IMR-90 (cell line): Measurements from ENCODE around the gene RAD51B. TPM values are rescaled to one million over a fixed set of nuclear protein-coding genes. Genes with fewer than 3 reads are reported as not detected.
A peak's percentile ranks its signal among the peaks of the same experiment; 100 is the strongest.

Source experiments
- ATAC-seq: fragments of 200-7000 bp; cut with Tn5 transposase; 2 replicates; pipeline ENCODE4 v1.9.1; 2020; ENCODE audit warnings: low read depth, mild to moderate bottlenecking, moderate library complexity
- BruUV-seq: library from RNA; stranded (reverse); fragments of 400-500 nt; replicated peaks from 2 replicates; lab custom pipeline; 2021; lab: Mats Ljungman, UMichigan
- CTCF ChIA-PET: fragments of 300-600 bp; formaldehyde crosslinking; extraction: SDS; loops from one replicate; lab custom pipeline; 2021; ENCODE audit warnings: antibody characterized with exemption; lab: Yijun Ruan, JAX
- POLR2A ChIA-PET: fragments of 300-600 bp; sonication (Branson Sonifier 250); formaldehyde crosslinking; loops from one replicate; lab custom pipeline; 2022; ENCODE audit warnings: antibody characterized with exemption; ENCODE audit not compliant: unreplicated experiment; lab: Charles Lee
- DNase-seq: peaks from one replicate; pipeline ENCODE4 v3.0.0; 2013
- H2AFZ ChIP-seq: replicated peaks from 2 replicates; pipeline ENCODE3; 2013; ENCODE audit warnings: low read length, mild to moderate bottlenecking; ENCODE audit not compliant: poor library complexity
- H2AK5ac ChIP-seq: 2 replicates; pipeline ENCODE4 v1.6.1; 2013; ENCODE audit warnings: low read depth, low read length, inconsistent platforms
- H2AK9ac ChIP-seq: replicated peaks from 2 replicates; pipeline ENCODE3; 2013; ENCODE audit warnings: mild to moderate bottlenecking, low read depth, low read length, moderate library complexity; ENCODE audit not compliant: poor library complexity
- H2BK120ac ChIP-seq: 2 replicates; pipeline ENCODE4 v1.6.1; 2013; ENCODE audit warnings: low read depth, low read length, inconsistent platforms
- H2BK15ac ChIP-seq: 3 replicates; pipeline ENCODE4 v1.6.1; 2013; ENCODE audit warnings: low read depth, low read length, inconsistent platforms
- H2BK20ac ChIP-seq: 2 replicates; pipeline ENCODE4 v1.6.1; 2013; ENCODE audit warnings: low read depth, mild to moderate bottlenecking, inconsistent platforms, low read length, moderate library complexity
- H2BK5ac ChIP-seq: 2 replicates; pipeline ENCODE4 v1.6.1; 2013; ENCODE audit warnings: mild to moderate bottlenecking, low read depth, low read length, inconsistent platforms; ENCODE audit not compliant: poor library complexity, severe bottlenecking
- H3K14ac ChIP-seq: replicated peaks from 2 replicates; pipeline ENCODE4 v1.6.1; 2013; ENCODE audit warnings: low read depth, low read length, inconsistent platforms
- H3K18ac ChIP-seq: 2 replicates; pipeline ENCODE4 v1.6.1; 2013; ENCODE audit warnings: low read depth, low read length, control low read depth
- H3K23ac ChIP-seq: 2 replicates; pipeline ENCODE4 v1.6.1; 2013; ENCODE audit warnings: low read depth, low read length, inconsistent platforms
- H3K27ac ChIP-seq: 2 replicates; pipeline ENCODE4 v1.5.1; 2013; ENCODE audit warnings: mild to moderate bottlenecking, control low read depth, low read length; ENCODE audit not compliant: insufficient read depth
- H3K27me3 ChIP-seq: 2 replicates; pipeline ENCODE4 v1.6.1; 2013; ENCODE audit warnings: low read length; ENCODE audit not compliant: control insufficient read depth, insufficient read depth
- H3K36me3 ChIP-seq: 2 replicates; pipeline ENCODE4 v1.6.1; 2013; ENCODE audit warnings: low read length, mixed read lengths; ENCODE audit not compliant: control insufficient read depth, insufficient read depth
- H3K4ac ChIP-seq: 2 replicates; pipeline ENCODE4 v1.6.1; 2013; ENCODE audit warnings: low read depth, low read length, inconsistent platforms
- H3K4me1 ChIP-seq: 2 replicates; pipeline ENCODE4 v1.6.1; 2013; ENCODE audit warnings: low read length, mixed read lengths; ENCODE audit not compliant: control insufficient read depth, insufficient read depth
- H3K4me2 ChIP-seq: 2 replicates; pipeline ENCODE4 v1.6.1; 2013; ENCODE audit warnings: low read depth, mild to moderate bottlenecking, control low read depth, low read length, moderate library complexity
- H3K4me3 ChIP-seq: 2 replicates; pipeline ENCODE4 v1.5.1; 2013; ENCODE audit warnings: low read depth, mild to moderate bottlenecking, control low read depth, low read length, moderate library complexity; ENCODE audit not compliant: insufficient read depth
- H3K56ac ChIP-seq: 2 replicates; pipeline ENCODE4 v1.6.1; 2013; ENCODE audit warnings: low read length, inconsistent platforms; ENCODE audit not compliant: insufficient read depth; ENCODE audit errors: extremely low read depth
- H3K79me1 ChIP-seq, 2 experiments: 2 replicates each; pipeline ENCODE4 v1.6.1; 2013; ENCODE audit warnings: low read length in 2 of 2, inconsistent platforms in 1 of 2, low read depth in 1 of 2
- H3K9ac ChIP-seq: 2 replicates; pipeline ENCODE4 v1.6.1; 2013; ENCODE audit warnings: low read depth, low read length, control low read depth
- H3K9me1 ChIP-seq: 2 replicates; pipeline ENCODE4 v1.6.1; 2013; ENCODE audit warnings: low read length, inconsistent platforms; ENCODE audit not compliant: insufficient read depth
- H3K9me3 ChIP-seq: 2 replicates; pipeline ENCODE4 v1.6.1; 2013; ENCODE audit warnings: low read length; ENCODE audit not compliant: control insufficient read depth, insufficient read depth
- H4K20me1 ChIP-seq: 2 replicates; pipeline ENCODE4 v1.6.1; 2013; ENCODE audit warnings: low read length, inconsistent platforms; ENCODE audit not compliant: insufficient read depth
- H4K5ac ChIP-seq: 2 replicates; pipeline ENCODE4 v1.6.1; 2013; ENCODE audit warnings: mild to moderate bottlenecking, low read depth, low read length, control low read depth
- H4K8ac ChIP-seq, 2 experiments: 2 replicates each; pipeline ENCODE4 v1.6.1; 2013; ENCODE audit warnings: low read depth in 2 of 2, low read length in 2 of 2, control low read depth in 1 of 2, inconsistent platforms in 1 of 2
- H4K91ac ChIP-seq: 2 replicates; pipeline ENCODE4 v1.6.1; 2013; ENCODE audit warnings: low read depth, low read length, inconsistent platforms; ENCODE audit not compliant: insufficient read depth
- BHLHE40 ChIP-seq: fragments of 150-350 bp; IDR thresholded peaks from 2 replicates; pipeline ENCODE4 v1.6.1; 2016; ENCODE audit warnings: mild to moderate bottlenecking, low read depth, low read length
- CEBPB ChIP-seq: IDR thresholded peaks from 2 replicates; pipeline ENCODE4 v1.6.1; 2012; ENCODE audit warnings: low read depth, low read length, improper control_type of control experiment
- RCOR1 ChIP-seq: IDR thresholded peaks from 2 replicates; pipeline ENCODE4 v1.6.1; 2012; ENCODE audit warnings: mild to moderate bottlenecking, low read length, improper control_type of control experiment; ENCODE audit not compliant: insufficient replicate concordance
- WGBS, 2 experiments: methylation state at CpG; one replicate each; pipeline versions ENCODE4 v1.1.5 to v1.1.7; 2013; ENCODE audit warnings: missing lambda C conversion rate in 2 of 2; ENCODE audit not compliant: insufficient read length in 1 of 2; ENCODE audit errors: extremely low coverage in 2 of 2; 5-methylcytosine and 5-hydroxymethylcytosine counted together
- dilution Hi-C: fragments of 300-500 bp; cut with HindIII; formaldehyde crosslinking; loops from one replicate; pipeline ENCODE4 v1.14.3; 2018; ENCODE audit warnings: low sequenced_read_pairs; ENCODE audit not compliant: unreplicated experiment
- in situ Hi-C: fragments of 300-500 bp; cut with MboI; formaldehyde crosslinking; loops from 3 replicates; pipeline ENCODE4 v1.14.3; 2019; ENCODE audit warnings: low sequenced_read_pairs, inconsistent platforms, mixed read lengths
- intact Hi-C: fragments of 100-400 bp; cut with micrococcal nuclease; formaldehyde crosslinking; loops from 2 replicates; pipeline ENCODE4 v1.10.0; 2022
- polyA plus RNA-seq, 3 experiments: library from polyadenylated mRNA; depleted of rRNA; stranded (reverse); fragments of >200 nt; gene quantifications; 2 replicates each; pipeline ENCODE4 v1.2.3, GENCODE V29; 2012; ENCODE audit warnings: low replicate concordance in 1 of 3
- total RNA-seq: library from RNA; depleted of rRNA; stranded (reverse); fragments of >200 nt; gene quantifications from 2 replicates; pipeline ENCODE4 v1.2.3, GENCODE V29; 2012
- TF ChIP-seq, protein P1 (sequence below): conservative IDR thresholded peaks from 2 replicates; pipeline ENCODE4 v1.5.1; 2012; ENCODE audit warnings: mild to moderate bottlenecking, low read depth, low read length, improper control_type of control experiment

Gene RAD51B
- total and polyA plus RNA-seq, 2 of the 4 experiments (the other 2 are of a cell fraction): 5.1 to 18.8 TPM

DNA sequence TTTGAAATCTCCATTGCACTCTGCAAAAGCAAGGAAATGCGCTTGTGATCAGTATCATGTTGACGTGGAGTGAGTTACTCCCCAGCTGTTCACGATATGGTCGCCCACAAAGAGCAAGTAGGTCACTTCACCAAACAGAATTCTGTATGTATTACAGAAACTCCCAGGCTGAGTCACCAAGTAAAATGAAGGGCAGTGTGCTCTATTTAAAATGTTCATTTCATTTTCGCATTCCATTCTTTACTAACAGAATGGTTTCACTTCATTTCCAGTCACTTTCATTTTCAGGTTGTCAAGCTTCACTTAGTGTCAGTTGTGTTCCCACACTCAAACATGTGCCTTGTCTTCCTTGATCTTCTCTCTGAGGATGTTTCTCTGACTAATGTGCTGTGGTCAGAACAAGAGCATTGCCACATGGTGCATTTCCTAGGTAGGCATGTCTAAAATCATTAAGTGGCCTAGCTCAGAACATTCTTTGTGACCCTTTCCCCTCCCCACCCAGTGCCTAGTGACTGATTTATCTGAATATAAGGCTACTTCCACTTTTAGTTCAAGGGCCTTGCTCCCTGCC is 391.2 kb downstream of the RAD51B start (continued):
- peak; percentile 62 for TF ChIP-seq BHLHE40

DNA sequence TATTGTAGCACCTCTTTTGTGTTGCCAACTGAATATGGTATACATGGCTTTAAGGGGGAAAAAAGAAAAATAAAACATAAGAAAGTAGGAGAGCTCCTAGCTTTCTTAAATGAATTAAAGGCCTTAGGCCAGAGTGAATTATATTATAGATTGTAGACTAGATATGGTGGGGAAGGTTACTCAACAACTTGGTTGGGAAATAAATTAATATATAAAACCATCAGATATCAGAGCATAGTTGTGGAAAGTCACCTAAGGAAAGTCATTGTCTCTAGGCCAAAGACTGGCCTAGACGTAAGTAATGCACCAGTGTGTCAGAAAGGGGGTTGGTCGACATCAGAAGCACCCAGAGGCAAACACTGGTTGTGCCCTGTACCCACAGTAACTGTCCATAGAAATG is 391.8 kb downstream of the RAD51B start:
- Histone ChIP-seq H3K4me2 (peak overlapping the region; percentile 82; the same call in 1 of the 2 replicates), H3K18ac (peak overlapping the region; percentile 98), H4K8ac (peak overlapping the region in 1 of 2 experiments; percentile 83; a peak in 2 of 4 replicates), H3K79me1 (0 out of 4 replicates have a peak, but pooled peaks cover 0 to 3% of the 10 kb centered on the region in 2 experiments), H2BK15ac (peak overlapping the region; percentile 90; the same call in 2 of the 3 replicates), H3K9me3 (no peaks in the 10 kb centered on the region), H3K27ac (peak overlapping the region; percentile 75; the same call in 1 of the 2 replicates), H2AFZ (no peak overlapping the region), H3K14ac (peak overlapping the region; percentile 96), H4K20me1 (no peaks in the 10 kb centered on the region; the same call in 1 of the 2 replicates), H2AK9ac (no peak overlapping the region), H3K56ac (peak overlapping the region; percentile 48; the same call in 1 of the 2 replicates), H3K27me3 (no peaks in the 10 kb centered on the region), H4K5ac (peak overlapping the region; percentile 94), H2BK5ac (peak overlapping the region; percentile 95), H2AK5ac (peak overlapping the region; percentile 96), H3K4me3 (no peak overlapping the region), H4K91ac (peak overlapping the region; percentile 53), H3K23ac (peak overlapping the region; percentile 84; the same call in 1 of the 2 replicates), H3K9me1 (peaks cover 5% of the 10 kb centered on the region; the same call in 1 of the 2 replicates), H3K9ac (0 out of 2 replicates have a peak overlapping the region, but pooled peaks have one; percentile 11), H3K4ac (peak overlapping the region; percentile 85), H3K36me3 (no peaks in the 10 kb centered on the region), H3K4me1 (peaks cover 15% of the 10 kb centered on the region), H2BK120ac (peak overlapping the region; percentile 87), H2BK20ac (peak overlapping the region; percentile 90)
- ATAC-seq (no peak), DNase-seq (no peak)
- intact Hi-C loops (no loop called here), dilution Hi-C loops (no loop called here), in situ Hi-C loops (no loop called here)
- WGBS, 2 experiments: 100% methylated on average over 2 of the region's 2 CpGs; no CpG with 5 or more reads in 1 of the 2 experiments
- TF ChIP-seq RCOR1 (no peak), BHLHE40 (no peak), CEBPB (no peak)
- TF ChIP-seq, protein P1, sequence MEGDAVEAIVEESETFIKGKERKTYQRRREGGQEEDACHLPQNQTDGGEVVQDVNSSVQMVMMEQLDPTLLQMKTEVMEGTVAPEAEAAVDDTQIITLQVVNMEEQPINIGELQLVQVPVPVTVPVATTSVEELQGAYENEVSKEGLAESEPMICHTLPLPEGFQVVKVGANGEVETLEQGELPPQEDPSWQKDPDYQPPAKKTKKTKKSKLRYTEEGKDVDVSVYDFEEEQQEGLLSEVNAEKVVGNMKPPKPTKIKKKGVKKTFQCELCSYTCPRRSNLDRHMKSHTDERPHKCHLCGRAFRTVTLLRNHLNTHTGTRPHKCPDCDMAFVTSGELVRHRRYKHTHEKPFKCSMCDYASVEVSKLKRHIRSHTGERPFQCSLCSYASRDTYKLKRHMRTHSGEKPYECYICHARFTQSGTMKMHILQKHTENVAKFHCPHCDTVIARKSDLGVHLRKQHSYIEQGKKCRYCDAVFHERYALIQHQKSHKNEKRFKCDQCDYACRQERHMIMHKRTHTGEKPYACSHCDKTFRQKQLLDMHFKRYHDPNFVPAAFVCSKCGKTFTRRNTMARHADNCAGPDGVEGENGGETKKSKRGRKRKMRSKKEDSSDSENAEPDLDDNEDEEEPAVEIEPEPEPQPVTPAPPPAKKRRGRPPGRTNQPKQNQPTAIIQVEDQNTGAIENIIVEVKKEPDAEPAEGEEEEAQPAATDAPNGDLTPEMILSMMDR: no peak
- ChIA-PET POLR2A (no interaction called here), CTCF (interaction anchor here (0.8 kb wide), 1 partner anchor 155 kb away, joined by 3 read pairs; no protein-coding TSS in a partner anchor)
- no TSS peak for BruUV-seq
